HK-2 (cell line): ENCODE measurements around the gene ZNF230.
A peak's percentile ranks its signal among the peaks of the same experiment; 100 is the strongest.

ENCODE experiments used
- DNase-seq: peaks from one replicate; pipeline ENCODE4 v3.0.0-alpha.2; 2018; ENCODE audit not compliant: unreplicated experiment

Gene ZNF230

DNA sequence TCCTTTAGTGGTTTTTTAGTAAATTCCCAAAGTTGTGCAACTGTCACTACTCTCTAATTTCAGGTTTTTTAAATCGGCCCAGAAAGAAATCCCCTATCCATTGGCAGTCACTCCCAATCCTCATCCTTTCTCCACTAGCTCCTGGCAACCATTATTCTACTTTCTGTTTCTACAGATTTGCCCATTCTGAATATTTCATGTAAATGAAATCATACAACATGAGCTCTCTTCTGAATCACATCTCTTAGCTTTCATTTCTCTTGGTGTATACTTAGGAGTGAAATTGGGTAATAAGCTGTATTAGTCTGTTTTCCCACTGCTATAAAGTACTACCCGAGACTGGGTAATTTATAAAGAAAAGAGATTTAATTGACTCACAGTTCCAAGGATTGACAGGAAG is 39.4 kb downstream of the ZNF230 start:
- no peak for DNase-seq

DNA sequence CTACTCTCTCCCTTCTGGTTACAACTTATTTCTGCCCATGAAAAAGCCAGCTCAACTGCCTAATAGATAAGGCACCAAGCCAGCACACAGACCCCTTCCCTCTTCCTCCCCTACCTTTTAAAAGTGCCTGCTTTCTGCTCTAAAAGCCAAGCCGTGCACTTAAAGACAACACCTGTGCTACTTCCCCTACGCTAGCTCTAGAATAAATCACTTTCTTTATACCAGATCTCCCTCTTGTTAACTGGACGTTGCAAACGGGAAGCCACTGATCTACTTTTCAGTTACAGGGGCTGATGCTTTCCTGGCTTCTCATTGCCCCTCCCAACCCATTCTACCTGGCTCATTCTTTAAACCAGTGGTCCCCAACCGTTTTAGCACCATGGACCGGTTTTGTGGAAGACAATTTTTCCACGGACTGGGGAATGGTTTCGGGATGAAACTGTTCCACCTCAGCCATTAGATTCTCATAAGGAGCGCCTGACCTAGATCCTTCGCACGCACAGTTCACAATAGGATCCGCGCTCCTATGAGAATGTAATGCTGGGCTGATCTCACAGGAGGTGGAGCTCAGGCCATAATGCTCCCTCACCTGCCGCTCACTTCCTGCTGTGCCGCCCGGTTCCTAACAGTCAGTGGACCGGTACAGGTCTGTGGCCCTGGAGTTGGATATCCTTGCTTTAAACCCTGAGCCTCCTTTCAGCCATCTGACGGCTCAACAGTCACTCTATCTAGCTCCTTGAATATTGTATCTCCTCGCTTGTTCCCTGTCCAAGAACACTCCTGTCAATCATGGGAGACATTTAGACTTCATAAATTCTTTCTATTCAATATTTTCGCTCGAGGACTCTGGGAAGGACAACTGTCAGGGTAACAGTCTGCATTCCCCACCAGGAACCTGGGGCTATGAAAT is 48.2 kb downstream of the ZNF230 start:
- DNase-seq, result peak; percentile 4

DNA sequence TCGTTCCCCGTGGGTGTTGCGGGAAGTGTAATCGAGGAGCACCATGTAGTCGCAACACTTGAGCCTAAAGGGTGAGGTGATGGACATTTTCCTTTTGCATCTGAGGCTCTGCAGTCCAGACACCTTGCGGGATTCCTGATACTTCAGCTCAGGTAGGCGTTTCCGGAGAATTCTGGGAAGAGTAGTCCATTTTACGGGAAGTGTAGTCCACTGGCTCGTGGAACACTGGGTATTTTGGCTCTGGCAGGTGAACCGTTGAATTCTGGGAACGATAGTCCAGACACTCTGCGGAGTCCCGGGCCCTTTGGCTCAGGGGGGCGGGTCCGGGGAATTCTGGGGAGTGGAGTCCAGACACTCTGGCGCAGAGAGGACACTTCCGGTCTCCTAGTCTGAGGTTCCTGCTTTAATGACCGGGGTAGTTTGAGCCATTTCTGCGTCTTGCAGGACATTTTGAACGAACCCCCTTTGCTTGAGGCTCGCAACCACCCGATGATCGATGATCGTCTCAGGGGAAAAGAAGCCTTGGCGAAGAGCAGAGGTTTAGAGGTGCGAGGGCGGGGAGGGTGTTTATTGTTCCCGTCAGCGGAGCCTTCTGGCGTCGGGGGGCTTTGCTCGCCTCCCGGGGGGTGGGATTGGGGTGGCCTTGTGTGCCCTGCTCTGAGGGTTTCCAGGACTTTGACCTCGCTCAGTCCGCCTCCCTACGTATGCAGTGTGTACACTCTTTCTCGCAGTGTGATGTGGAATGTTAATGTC is 49.1 kb downstream of the ZNF230 start, which contains the start of gene ZNF223:
TSS of gene ZNF223 (plus strand) at position 387 of the 753 bp plus-strand sequence. CDS start 3,141 bp downstream, outside the sequence.
- DNase-seq, result peak; percentile 91

DNA sequence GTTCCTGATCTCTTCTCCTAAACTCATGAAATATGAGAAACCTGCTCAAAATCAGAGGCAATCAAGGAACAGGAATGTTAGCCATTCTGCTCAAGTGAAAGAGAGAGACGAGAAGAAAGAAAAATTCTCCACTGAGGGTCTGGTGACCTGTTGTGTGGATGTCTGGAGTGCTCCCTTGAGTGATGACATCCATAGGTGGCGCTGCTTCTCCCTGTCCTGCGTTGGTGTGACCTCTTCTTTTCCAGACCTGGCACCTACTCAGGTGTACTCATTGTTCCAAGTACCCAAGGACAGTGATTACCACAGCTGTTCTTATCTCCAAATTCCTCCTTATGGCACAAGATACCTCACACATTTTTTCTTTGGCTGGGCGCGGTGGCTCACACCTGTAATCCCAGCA is 53.1 kb downstream of the ZNF230 start:
- no peak for DNase-seq

DNA sequence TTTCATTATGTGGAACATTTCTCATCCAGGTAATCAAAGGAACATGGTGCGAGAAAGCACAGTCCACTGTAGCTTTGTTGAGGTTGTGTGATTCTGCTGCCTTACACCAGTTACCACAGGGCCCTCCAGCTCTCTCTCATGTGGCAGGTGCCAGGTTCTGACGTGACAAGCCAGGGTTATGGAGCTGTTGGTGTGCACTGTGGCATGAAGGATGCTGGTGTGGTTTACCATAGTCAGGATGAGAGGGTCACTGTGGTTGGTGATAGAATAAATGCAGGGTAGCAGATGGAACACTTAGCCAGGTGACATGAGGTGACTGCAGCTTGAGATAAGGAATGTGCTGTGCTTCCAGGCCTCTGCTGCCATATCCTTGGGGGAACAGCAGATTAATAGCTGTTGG is 56.5 kb downstream of the ZNF230 start:
- no peak for DNase-seq

DNA sequence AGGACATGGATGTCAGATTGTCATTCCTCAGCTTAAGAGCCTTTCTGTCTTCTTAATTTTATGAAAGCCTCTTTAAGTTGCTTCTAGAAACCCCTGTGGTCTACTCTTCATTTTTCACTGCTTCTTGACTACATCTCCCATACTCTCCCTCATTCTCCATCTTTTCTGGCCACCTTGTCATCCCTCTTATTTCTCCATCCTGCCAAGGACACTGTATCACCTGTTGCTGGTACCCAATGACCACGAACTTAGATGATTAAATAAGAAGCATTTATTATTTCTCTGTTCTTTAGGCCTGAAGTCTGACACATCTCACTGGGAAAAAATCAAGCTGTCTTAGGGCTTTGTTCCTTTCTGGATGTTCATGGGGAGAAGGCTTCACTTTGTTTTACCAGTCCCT is 58.3 kb downstream of the ZNF230 start:
- DNase-seq, result no peak
